ENCODE data around the gene SAMD3. TPM values are rescaled to one million over a fixed set of nuclear protein-coding genes. Genes with fewer than 3 reads are reported as not detected.
"Not testable (repeated sequence)": the region's sequence is repeated elsewhere in the genome, so short reads cannot be mapped to it uniquely, and the experiment has no call there.

The SAMD3 gene
- total RNA-seq, 1 experiment from 2014 or later = not detected

DNA sequence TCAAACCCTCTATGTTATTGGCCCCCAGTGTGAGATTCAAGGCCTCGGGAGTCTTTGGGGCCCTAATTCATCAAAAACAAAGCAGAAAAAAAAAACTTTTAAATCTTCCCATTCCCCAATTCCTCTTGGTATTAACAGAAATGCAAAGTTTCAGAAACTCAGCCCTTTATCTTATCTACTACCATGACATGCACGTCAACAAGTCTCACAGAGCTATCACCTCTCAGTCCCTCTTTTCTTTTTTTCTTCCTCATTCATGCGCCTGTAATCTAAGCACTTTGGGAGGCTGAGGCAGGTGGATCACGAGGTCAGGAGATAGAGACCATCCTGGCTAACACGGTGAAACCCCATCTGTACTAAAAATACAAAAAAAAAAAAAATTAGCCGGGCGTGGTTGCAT, 22.7 kb downstream of the SAMD3 start:
- CTCF ChIA-PET = no interaction called here
- TF ChIP-seq, protein P1, sequence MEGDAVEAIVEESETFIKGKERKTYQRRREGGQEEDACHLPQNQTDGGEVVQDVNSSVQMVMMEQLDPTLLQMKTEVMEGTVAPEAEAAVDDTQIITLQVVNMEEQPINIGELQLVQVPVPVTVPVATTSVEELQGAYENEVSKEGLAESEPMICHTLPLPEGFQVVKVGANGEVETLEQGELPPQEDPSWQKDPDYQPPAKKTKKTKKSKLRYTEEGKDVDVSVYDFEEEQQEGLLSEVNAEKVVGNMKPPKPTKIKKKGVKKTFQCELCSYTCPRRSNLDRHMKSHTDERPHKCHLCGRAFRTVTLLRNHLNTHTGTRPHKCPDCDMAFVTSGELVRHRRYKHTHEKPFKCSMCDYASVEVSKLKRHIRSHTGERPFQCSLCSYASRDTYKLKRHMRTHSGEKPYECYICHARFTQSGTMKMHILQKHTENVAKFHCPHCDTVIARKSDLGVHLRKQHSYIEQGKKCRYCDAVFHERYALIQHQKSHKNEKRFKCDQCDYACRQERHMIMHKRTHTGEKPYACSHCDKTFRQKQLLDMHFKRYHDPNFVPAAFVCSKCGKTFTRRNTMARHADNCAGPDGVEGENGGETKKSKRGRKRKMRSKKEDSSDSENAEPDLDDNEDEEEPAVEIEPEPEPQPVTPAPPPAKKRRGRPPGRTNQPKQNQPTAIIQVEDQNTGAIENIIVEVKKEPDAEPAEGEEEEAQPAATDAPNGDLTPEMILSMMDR (IDR thresholded peaks at IDR 0.05) = no peak
- no peak for TF ChIP-seq TCF7L2 (IDR thresholded peaks at IDR 0.05; ENCODE audit: low read depth, low read length)
- TF ChIP-seq, protein P2, sequence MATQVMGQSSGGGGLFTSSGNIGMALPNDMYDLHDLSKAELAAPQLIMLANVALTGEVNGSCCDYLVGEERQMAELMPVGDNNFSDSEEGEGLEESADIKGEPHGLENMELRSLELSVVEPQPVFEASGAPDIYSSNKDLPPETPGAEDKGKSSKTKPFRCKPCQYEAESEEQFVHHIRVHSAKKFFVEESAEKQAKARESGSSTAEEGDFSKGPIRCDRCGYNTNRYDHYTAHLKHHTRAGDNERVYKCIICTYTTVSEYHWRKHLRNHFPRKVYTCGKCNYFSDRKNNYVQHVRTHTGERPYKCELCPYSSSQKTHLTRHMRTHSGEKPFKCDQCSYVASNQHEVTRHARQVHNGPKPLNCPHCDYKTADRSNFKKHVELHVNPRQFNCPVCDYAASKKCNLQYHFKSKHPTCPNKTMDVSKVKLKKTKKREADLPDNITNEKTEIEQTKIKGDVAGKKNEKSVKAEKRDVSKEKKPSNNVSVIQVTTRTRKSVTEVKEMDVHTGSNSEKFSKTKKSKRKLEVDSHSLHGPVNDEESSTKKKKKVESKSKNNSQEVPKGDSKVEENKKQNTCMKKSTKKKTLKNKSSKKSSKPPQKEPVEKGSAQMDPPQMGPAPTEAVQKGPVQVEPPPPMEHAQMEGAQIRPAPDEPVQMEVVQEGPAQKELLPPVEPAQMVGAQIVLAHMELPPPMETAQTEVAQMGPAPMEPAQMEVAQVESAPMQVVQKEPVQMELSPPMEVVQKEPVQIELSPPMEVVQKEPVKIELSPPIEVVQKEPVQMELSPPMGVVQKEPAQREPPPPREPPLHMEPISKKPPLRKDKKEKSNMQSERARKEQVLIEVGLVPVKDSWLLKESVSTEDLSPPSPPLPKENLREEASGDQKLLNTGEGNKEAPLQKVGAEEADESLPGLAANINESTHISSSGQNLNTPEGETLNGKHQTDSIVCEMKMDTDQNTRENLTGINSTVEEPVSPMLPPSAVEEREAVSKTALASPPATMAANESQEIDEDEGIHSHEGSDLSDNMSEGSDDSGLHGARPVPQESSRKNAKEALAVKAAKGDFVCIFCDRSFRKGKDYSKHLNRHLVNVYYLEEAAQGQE (IDR thresholded peaks at IDR 0.05; ENCODE audit: insufficient read depth in 1 of 2, low read depth in 2 of 2, low read length in 1 of 2) = no peak
- no peak for TF ChIP-seq POLR2AphosphoS5 (IDR thresholded peaks at IDR 0.05; ENCODE audit: low read depth, low read length)
- no peak for TF ChIP-seq SIN3A (IDR thresholded peaks at IDR 0.05; ENCODE audit: borderline replicate concordance, insufficient read depth, low read depth, low read length)
- DNase-seq (ENCODE audit: low read depth, low spot score) (no peak), ATAC-seq (no peak)
- H3K4me3 ChIP-seq (ENCODE audit: low read depth in 2 of 2, low read length in 2 of 2) = no peak overlapping the region
- no peaks in the 10 kb centered on the region for H3K27me3 ChIP-seq (ENCODE audit: control insufficient read depth, insufficient read depth, low read length)
- H3K9me3 ChIP-seq (ENCODE audit: control insufficient read depth, insufficient read depth, low read depth, low read length) = no peaks in the 10 kb centered on the region
- no peak overlapping the region for H3K27ac ChIP-seq (ENCODE audit: low read length)
- intact Hi-C loops (cut with micrococcal nuclease; ENCODE audit: unreplicated experiment) = no loop called here
- no TSS peak for BruUV-seq (replicated peaks)
- H3K36me3 ChIP-seq (ENCODE audit: control insufficient read depth, insufficient read depth, low read length) = no peaks in the 10 kb centered on the region
- POLR2A ChIA-PET = no interaction called here
- in situ Hi-C loops (cut with HindIII; ENCODE audit: low pct_unique_long_range_greater_than_20kb, low sequenced_read_pairs) = no loop called here
- H3K4me1 ChIP-seq (ENCODE audit: control insufficient read depth, insufficient read depth, low read length) = no peaks in the 10 kb centered on the region

DNA sequence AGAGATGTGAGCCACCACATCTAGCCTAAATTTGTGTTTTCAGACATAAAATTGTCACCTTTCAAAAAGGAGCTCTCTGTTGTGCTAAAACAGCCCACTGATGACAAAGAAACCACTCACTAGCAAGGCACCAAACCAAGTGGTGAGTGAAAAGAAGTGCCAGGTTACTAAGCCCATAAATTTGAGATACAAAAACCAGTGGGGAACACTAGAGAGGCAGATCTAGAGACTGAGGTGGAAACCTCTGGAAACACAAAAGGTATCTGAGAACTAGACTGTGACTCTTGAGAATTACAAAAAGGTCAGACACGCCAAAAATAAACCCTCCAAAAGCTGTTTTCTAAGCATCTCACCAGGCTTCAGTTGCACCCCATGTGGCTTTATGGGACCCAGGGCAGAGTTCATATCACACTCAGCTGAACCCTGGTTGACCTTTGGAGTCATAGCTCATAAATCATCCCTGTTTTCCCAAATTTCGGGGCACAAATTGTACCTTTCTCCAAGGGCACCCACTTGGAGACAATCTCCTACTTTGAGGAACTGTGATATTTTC, 24.2 kb downstream of the SAMD3 start:
- CTCF ChIA-PET = no interaction called here
- POLR2A ChIA-PET = no interaction called here
- H3K4me3 ChIP-seq (ENCODE audit: low read depth in 2 of 2, low read length in 2 of 2) = no peak overlapping the region
- no peaks in the 10 kb centered on the region for H3K9me3 ChIP-seq (ENCODE audit: control insufficient read depth, insufficient read depth, low read depth, low read length)
- in situ Hi-C loops (cut with HindIII; ENCODE audit: low pct_unique_long_range_greater_than_20kb, low sequenced_read_pairs) = no loop called here
- H3K4me1 ChIP-seq (ENCODE audit: control insufficient read depth, insufficient read depth, low read length) = no peaks in the 10 kb centered on the region
- ATAC-seq (no peak), DNase-seq (ENCODE audit: low read depth, low spot score) (no peak)
- H3K36me3 ChIP-seq (ENCODE audit: control insufficient read depth, insufficient read depth, low read length) = no peaks in the 10 kb centered on the region
- BruUV-seq (replicated peaks) = no TSS peak
- no peak overlapping the region for H3K27ac ChIP-seq (ENCODE audit: low read length)
- no peaks in the 10 kb centered on the region for H3K27me3 ChIP-seq (ENCODE audit: control insufficient read depth, insufficient read depth, low read length)
- intact Hi-C loops (cut with micrococcal nuclease; ENCODE audit: unreplicated experiment) = no loop called here
- TF ChIP-seq POLR2AphosphoS5 (IDR thresholded peaks at IDR 0.05; ENCODE audit: low read depth, low read length) (no peak), TCF7L2 (IDR thresholded peaks at IDR 0.05; ENCODE audit: low read depth, low read length) (no peak), SIN3A (IDR thresholded peaks at IDR 0.05; ENCODE audit: borderline replicate concordance, insufficient read depth, low read depth, low read length) (no peak)
- TF ChIP-seq, protein P2 (IDR thresholded peaks at IDR 0.05; ENCODE audit: insufficient read depth in 1 of 2, low read depth in 2 of 2, low read length in 1 of 2) = no peak
- TF ChIP-seq, protein P1 (IDR thresholded peaks at IDR 0.05) = no peak

DNA sequence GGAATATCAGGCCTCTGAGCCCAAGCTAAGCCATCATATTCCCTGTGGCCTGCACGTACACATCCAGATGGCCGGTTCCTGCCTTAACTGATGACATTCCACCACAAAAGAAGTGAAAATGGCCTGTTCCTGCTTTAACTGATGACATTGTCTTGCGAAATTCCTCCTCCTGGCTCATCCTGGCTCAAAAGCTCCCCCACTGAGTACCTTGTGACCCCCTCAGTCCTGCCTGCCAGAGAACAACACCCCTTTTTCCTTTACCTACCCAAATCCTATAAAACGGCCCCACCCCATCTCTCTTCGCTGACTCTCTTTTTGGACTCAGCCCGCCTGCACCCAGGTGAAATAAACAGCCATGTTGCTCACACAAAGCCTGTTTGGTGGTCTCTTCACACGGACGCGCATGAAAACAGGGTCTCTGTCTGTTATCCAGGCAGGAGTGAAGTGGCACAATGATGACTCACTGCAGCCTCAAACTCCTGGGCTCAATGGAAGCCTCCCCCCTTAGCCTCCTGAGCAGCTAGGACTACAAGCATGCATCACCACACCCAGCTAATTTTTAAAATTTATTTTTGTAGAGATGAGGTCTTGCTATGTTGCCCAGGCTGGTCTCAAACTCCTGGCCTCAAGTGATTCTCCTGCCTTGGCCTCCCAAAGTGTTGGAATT, 24.8 kb downstream of the SAMD3 start:
- BruUV-seq (replicated peaks); POLR2A ChIA-PET: not testable (repeated sequence)

More for the DNA sequence above, 24.8 kb downstream of the SAMD3 start:
- H3K4me3 ChIP-seq (ENCODE audit: low read depth in 2 of 2, low read length in 2 of 2); intact Hi-C loops (cut with micrococcal nuclease; ENCODE audit: unreplicated experiment); H3K9me3 ChIP-seq (ENCODE audit: control insufficient read depth, insufficient read depth, low read depth, low read length); H3K36me3 ChIP-seq (ENCODE audit: control insufficient read depth, insufficient read depth, low read length); DNase-seq (ENCODE audit: low read depth, low spot score); H3K4me1 ChIP-seq (ENCODE audit: control insufficient read depth, insufficient read depth, low read length); H3K27me3 ChIP-seq (ENCODE audit: control insufficient read depth, insufficient read depth, low read length); ATAC-seq; CTCF ChIA-PET; in situ Hi-C loops (cut with HindIII; ENCODE audit: low pct_unique_long_range_greater_than_20kb, low sequenced_read_pairs); H3K27ac ChIP-seq (ENCODE audit: low read length): not testable (repeated sequence)

All from Panc1 (cell line).